Mesendoderm (in vitro differentiated cells): ENCODE measurements around the gene ZNF282. TPM values are rescaled to one million over a fixed set of nuclear protein-coding genes. Genes with fewer than 3 reads are reported as not detected.
"Not testable (repeated sequence)": the region's sequence is repeated elsewhere in the genome, so short reads cannot be mapped to it uniquely, and the experiment has no call there.

ENCODE experiments used
- DNase-seq: peaks from one replicate; pipeline ENCODE4 v3.0.0; 2013
- H2AK5ac ChIP-seq: 2 replicates; pipeline ENCODE4 v1.6.1; 2013; ENCODE audit warnings: low read length, inconsistent platforms
- H2BK120ac ChIP-seq: 2 replicates; pipeline ENCODE4 v1.6.1; 2013; ENCODE audit warnings: low read depth, mild to moderate bottlenecking, low read length, moderate library complexity, mixed read lengths
- H2BK15ac ChIP-seq: replicated peaks from 2 replicates; pipeline ENCODE4 v1.6.1; 2013; ENCODE audit warnings: low read depth, mild to moderate bottlenecking, moderate library complexity
- H2BK5ac ChIP-seq: 2 replicates; pipeline ENCODE4 v1.6.1; 2013; ENCODE audit warnings: low read length, inconsistent platforms
- H3K18ac ChIP-seq: 2 replicates; pipeline ENCODE4 v1.6.1; 2013; ENCODE audit warnings: mild to moderate bottlenecking, low read length, mixed read lengths
- H3K23ac ChIP-seq: one replicate; pipeline ENCODE4 v1.6.1; 2013; ENCODE audit warnings: low read length
- H3K27ac ChIP-seq: 2 replicates; pipeline ENCODE4 v1.5.1; 2013; ENCODE audit warnings: low read depth, mild to moderate bottlenecking, inconsistent platforms, low read length, moderate library complexity
- H3K27me3 ChIP-seq: 2 replicates; pipeline ENCODE4 v1.6.1; 2013; ENCODE audit warnings: low read length, control low read depth, mild to moderate bottlenecking, inconsistent platforms; ENCODE audit not compliant: insufficient read depth, poor library complexity
- H3K36me3 ChIP-seq: 2 replicates; pipeline ENCODE4 v1.6.1; 2013; ENCODE audit warnings: low read length, inconsistent platforms; ENCODE audit not compliant: control insufficient read depth, insufficient read depth
- H3K4ac ChIP-seq: one replicate; pipeline ENCODE4 v1.6.1; 2013; ENCODE audit warnings: low read depth, mild to moderate bottlenecking, low read length, moderate library complexity
- H3K4me1 ChIP-seq: 2 replicates; pipeline ENCODE4 v1.6.1; 2013; ENCODE audit warnings: low read depth, low read length, inconsistent platforms; ENCODE audit not compliant: control insufficient read depth
- H3K4me2 ChIP-seq: 2 replicates; pipeline ENCODE4 v1.6.1; 2013; ENCODE audit warnings: low read length
- H3K4me3 ChIP-seq: 2 replicates; pipeline ENCODE4 v1.5.1; 2013; ENCODE audit warnings: mild to moderate bottlenecking, low read length
- H3K56ac ChIP-seq: one replicate; pipeline ENCODE4 v1.6.1; 2013; ENCODE audit warnings: low read length
- H3K79me1 ChIP-seq: 2 replicates; pipeline ENCODE4 v1.6.1; 2013; ENCODE audit warnings: low read length, inconsistent platforms
- H3K79me2 ChIP-seq: 2 replicates; pipeline ENCODE4 v1.6.1; 2013; ENCODE audit warnings: mild to moderate bottlenecking, low read length; ENCODE audit not compliant: control insufficient read depth, insufficient read depth
- H3K9ac ChIP-seq: 2 replicates; pipeline ENCODE4 v1.6.1; 2013; ENCODE audit warnings: low read length, inconsistent platforms
- H4K5ac ChIP-seq: one replicate; pipeline ENCODE4 v1.6.1; 2013; ENCODE audit warnings: low read length
- H4K8ac ChIP-seq: one replicate; pipeline ENCODE4 v1.6.1; 2013; ENCODE audit warnings: low read depth, mild to moderate bottlenecking, control low read depth, low read length, moderate library complexity
- WGBS: extraction: QIAGEN DNeasy Blood & Tissue Kit; methylation state at CpG from one replicate; pipeline ENCODE4 v1.1.7; 2013; ENCODE audit warnings: low lambda C conversion rate, missing lambda C conversion rate; ENCODE audit not compliant: insufficient coverage; ENCODE audit errors: extremely low coverage; 5-methylcytosine and 5-hydroxymethylcytosine counted together
- small RNA-seq: library from polyadenylated mRNA; stranded (forward); fragments of <200 nt; extraction: miRNeasy Mini kit (QIAGEN cat#:217004); gene quantifications from one replicate; pipeline ENCODE3, GENCODE V24; 2013; ENCODE audit not compliant: insufficient read depth

The ZNF282 gene

DNA sequence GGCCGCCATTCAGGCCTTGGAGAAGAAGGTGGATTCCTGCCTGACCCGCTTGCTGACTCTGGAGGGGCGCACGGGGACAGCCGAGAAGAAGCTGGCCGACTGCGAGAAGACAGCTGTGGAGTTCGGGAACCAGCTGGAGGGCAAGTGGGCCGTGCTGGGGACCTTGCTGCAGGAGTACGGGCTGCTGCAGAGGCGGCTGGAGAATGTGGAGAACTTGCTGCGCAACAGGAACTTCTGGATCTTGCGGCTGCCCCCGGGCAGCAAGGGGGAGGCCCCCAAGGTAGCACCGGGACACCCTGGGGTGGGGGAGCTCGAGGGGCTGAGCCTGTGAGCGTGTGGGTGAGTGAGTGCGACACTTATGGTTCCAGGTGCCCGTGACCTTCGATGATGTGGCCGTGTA lies 71.1 kb downstream of the ZNF282 start:
- Histone ChIP-seq H2BK5ac (no peak overlapping the region), H3K23ac (no peak overlapping the region), H3K79me1 (no peaks in the 10 kb centered on the region), H3K4ac (no peak overlapping the region), H4K8ac (no peak overlapping the region), H3K9ac (no peak overlapping the region), H2BK15ac (no peak overlapping the region), H3K4me3 (no peak overlapping the region), H3K18ac (no peak overlapping the region), H3K36me3 (peaks cover 2% of the 10 kb centered on the region), H3K27ac (no peak overlapping the region), H3K27me3 (no peaks in the 10 kb centered on the region), H3K79me2 (no peaks in the 10 kb centered on the region), H4K5ac (no peak overlapping the region), H3K4me1 (no peaks in the 10 kb centered on the region), H2AK5ac (no peak overlapping the region), H2BK120ac (no peak overlapping the region), H3K4me2 (no peak overlapping the region), H3K56ac (no peak overlapping the region)
- WGBS, result no CpG with 5 or more reads among the region's 21 CpGs
- DNase-seq, result no peak

DNA sequence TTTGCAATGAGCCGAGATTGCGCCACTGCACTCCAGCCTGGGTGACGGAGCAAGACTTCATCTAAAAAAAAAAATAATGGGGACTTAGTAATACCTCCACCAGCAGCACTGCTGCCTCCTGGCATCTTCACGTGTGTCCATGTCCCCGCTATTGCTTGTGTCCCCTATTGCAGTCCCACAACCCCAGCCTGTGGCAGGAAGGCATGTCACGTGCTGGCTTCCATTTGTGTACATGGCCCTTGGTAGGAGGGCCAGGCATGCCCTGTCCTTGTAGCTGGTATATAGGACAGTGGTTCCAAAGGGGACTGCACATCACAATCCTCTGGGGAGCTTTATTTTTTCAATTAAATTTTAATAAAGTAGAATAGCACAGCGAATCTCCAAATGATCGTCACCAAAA lies 72.4 kb downstream of the ZNF282 start:
- Histone ChIP-seq H3K4ac (no peak overlapping the region), H3K27ac (no peak overlapping the region), H2BK15ac (no peak overlapping the region), H3K4me2 (no peak overlapping the region), H4K5ac (no peak overlapping the region), H3K4me3 (no peak overlapping the region), H3K36me3 (peaks cover 2% of the 10 kb centered on the region), H3K4me1 (no peaks in the 10 kb centered on the region), H3K23ac (no peak overlapping the region), H4K8ac (no peak overlapping the region), H3K79me1 (no peaks in the 10 kb centered on the region), H3K9ac (no peak overlapping the region), H3K27me3 (no peaks in the 10 kb centered on the region), H2BK5ac (no peak overlapping the region), H2AK5ac (no peak overlapping the region), H3K56ac (no peak overlapping the region), H2BK120ac (no peak overlapping the region), H3K79me2 (no peaks in the 10 kb centered on the region), H3K18ac (no peak overlapping the region)
- no peak for DNase-seq
- no CpG with 5 or more reads among the region's 8 CpGs for WGBS

DNA sequence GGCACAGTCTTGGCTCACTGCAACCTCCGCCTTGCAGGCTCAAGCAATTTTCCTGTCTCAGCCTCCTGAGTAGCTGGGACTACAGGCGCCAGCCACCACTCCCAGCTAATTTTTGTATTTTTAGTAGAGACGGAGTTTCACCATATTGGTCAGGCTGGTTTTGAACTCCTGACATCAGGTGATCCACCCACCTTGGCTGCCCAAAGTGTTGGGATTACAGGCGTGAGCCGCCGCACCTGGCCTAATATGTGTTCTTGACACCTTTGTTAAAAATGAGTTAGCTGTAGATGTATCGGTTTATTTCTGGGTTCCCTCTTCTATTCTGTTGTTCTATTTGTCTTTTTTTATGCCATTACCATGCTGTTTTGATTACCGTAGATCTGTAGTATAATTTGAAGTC lies 79.1 kb downstream of the ZNF282 start:
- H3K4me1 ChIP-seq, H4K5ac ChIP-seq, H3K4me2 ChIP-seq, DNase-seq, H2AK5ac ChIP-seq, H2BK120ac ChIP-seq, H3K4me3 ChIP-seq, H3K27me3 ChIP-seq, H4K8ac ChIP-seq, H3K56ac ChIP-seq, H2BK5ac ChIP-seq, H3K79me1 ChIP-seq, H3K4ac ChIP-seq, H3K9ac ChIP-seq, H3K18ac ChIP-seq, H3K79me2 ChIP-seq, H3K36me3 ChIP-seq, H2BK15ac ChIP-seq, H3K23ac ChIP-seq, H3K27ac ChIP-seq: not testable (repeated sequence)
- WGBS, result no CpG with 5 or more reads among the region's 8 CpGs

Small RNAs within 50 kb of the gene (small RNA-seq; reads per million reads assigned to genes)
- gene AC004890.1, result not detected
